HG03378 (cell line): ENCODE measurements around the gene GPR171.
A peak's percentile ranks its signal among the peaks of the same experiment; 100 is the strongest.

ENCODE experiments used
- ATAC-seq: cut with Tn5 transposase; IDR thresholded peaks from one replicate; pipeline ENCODE4 v1.9.1; 2021; ENCODE audit warnings: mild to moderate bottlenecking, moderate library complexity; ENCODE audit not compliant: unreplicated experiment

GPR171 gene

GRCh38 chr3:151182349-151183079 lies 20.5 kb downstream of the GPR171 start:
- no peak for ATAC-seq

- ATAC-seq: no peak
Observed at GRCh38 chr3:151178208-151178845, 24.7 kb downstream of the GPR171 start.

- no peak for ATAC-seq
Observed at GRCh38 chr3:151175952-151176351, 27.1 kb downstream of the GPR171 start.

GRCh38 chr3:151174351-151174750 lies 28.7 kb downstream of the GPR171 start:
- no peak for ATAC-seq

GRCh38 chr3:151171145-151171757 lies 31.8 kb downstream of the GPR171 start:
- peak; percentile 59 for ATAC-seq

- peak; percentile 44 for ATAC-seq
Observed at GRCh38 chr3:151169948-151170679, 32.9 kb downstream of the GPR171 start.

GRCh38 chr3:151169262-151169947 lies 33.6 kb downstream of the GPR171 start:
- peak; percentile 55 for ATAC-seq

GRCh38 chr3:151168269-151169094 lies 34.5 kb downstream of the GPR171 start:
- peak; percentile 41 for ATAC-seq

GRCh38 chr3:151166161-151166560 lies 36.9 kb downstream of the GPR171 start:
- no peak for ATAC-seq

GRCh38 chr3:151165226-151165625 lies 37.8 kb downstream of the GPR171 start:
- ATAC-seq: no peak

GRCh38 chr3:151159806-151160205 lies 43.2 kb downstream of the GPR171 start:
- no peak for ATAC-seq

GRCh38 chr3:151156618-151157216 lies 46.3 kb downstream of the GPR171 start:
- ATAC-seq: peak; percentile 78

GRCh38 chr3:151155409-151156128 lies 47.4 kb downstream of the GPR171 start:
- no peak for ATAC-seq

- ATAC-seq: no peak
Observed at GRCh38 chr3:151154566-151154965, 48.5 kb downstream of the GPR171 start.

- ATAC-seq: no peak
Observed at GRCh38 chr3:151152455-151153079, 50.4 kb downstream of the GPR171 start.
